Measurements from ENCODE around the gene DCK. TPM values are rescaled to one million over a fixed set of nuclear protein-coding genes. Genes with fewer than 3 reads are reported as not detected.
A peak's percentile ranks its signal among the peaks of the same experiment; 100 is the strongest.
"Not testable (repeated sequence)": the region's sequence is repeated elsewhere in the genome, so short reads cannot be mapped to it uniquely, and the experiment has no call there.

Gene DCK
- total RNA-seq, 1 experiment from 2014 or later: 13.7 TPM

DNA sequence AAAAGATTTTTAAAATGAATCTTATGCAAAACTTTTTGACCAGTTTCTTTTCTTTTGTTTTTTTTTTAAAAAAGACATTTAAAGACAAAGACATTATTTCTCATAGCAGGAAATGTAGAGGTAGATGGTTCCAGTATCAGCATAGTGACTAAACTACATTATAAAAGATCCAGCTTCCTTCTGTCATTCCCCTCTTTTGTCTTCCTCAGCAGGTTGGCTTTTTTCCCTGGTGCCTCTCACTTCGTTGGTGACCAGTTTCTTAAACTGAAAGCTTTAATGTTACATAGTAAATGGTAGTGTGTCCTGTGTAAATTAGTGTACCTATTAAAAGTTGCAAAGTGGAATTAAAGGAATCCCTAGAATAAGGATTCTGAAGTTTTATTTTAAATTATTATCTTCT is 36.1 kb downstream of the DCK start:
- no peak overlapping the region for H3K56ac ChIP-seq (ENCODE audit: insufficient read length, low read depth, low read length)
- no peak overlapping the region for H2BK20ac ChIP-seq (ENCODE audit: low read depth, low read length, poor library complexity, severe bottlenecking)
- H3K4ac ChIP-seq (ENCODE audit: low read depth, low read length): no peak overlapping the region
- H2BK120ac ChIP-seq (ENCODE audit: low read depth, low read length, poor library complexity, severe bottlenecking): no peak overlapping the region
- H3K9me3 ChIP-seq (ENCODE audit: control insufficient read depth, low read depth, low read length): no peaks in the 10 kb centered on the region
- no peaks in the 10 kb centered on the region for H3K27me3 ChIP-seq (ENCODE audit: insufficient read depth, low read length)
- no peak overlapping the region for H3K18ac ChIP-seq (ENCODE audit: insufficient read length, low read depth, low read length)
- H2AFZ ChIP-seq (ENCODE audit: low read length): no peak overlapping the region
- no CpG with 5 or more reads among the region's 1 CpG for WGBS (ENCODE audit: extremely low coverage, insufficient read length, low lambda C conversion rate)
- Mint-ChIP-seq H3K9me3 (no peaks in the 10 kb centered on the region), H3K27ac (no peak overlapping the region; a peak in 1 of 7 replicates), H3K4me3 (no peak overlapping the region), H3K36me3 (ENCODE audit: insufficient read depth in 1 of 3, low read depth in 3 of 3) (peaks cover 23 to 33% (median 28%) of the 10 kb centered on the region in 3 experiments), H3K4me1 (peaks cover 11 to 12% of the 10 kb centered on the region in 2 experiments), H3K27me3 (ENCODE audit: low read depth) (no peaks in the 10 kb centered on the region)
- H4K20me1 ChIP-seq (ENCODE audit: control insufficient read depth, insufficient read depth, insufficient read length): no peaks in the 10 kb centered on the region
- no peaks in the 10 kb centered on the region for H3K79me2 ChIP-seq (ENCODE audit: insufficient read depth, low read length)
- H3K4me1 ChIP-seq (ENCODE audit: insufficient read depth, low read length): no peaks in the 10 kb centered on the region
- no peak overlapping the region for H2BK15ac ChIP-seq (ENCODE audit: low read depth, low read length)
- no peak overlapping the region for H3K27ac ChIP-seq (ENCODE audit: insufficient read length, low read depth, low read length)
- H3K23ac ChIP-seq (ENCODE audit: insufficient read length, low read depth, low read length): no peak overlapping the region
- H3K14ac ChIP-seq (ENCODE audit: insufficient read depth, low read length): no peak overlapping the region
- H4K8ac ChIP-seq (replicated peaks; ENCODE audit: insufficient read length, low read depth, low read length): no peak overlapping the region
- no peak overlapping the region for H4K5ac ChIP-seq (ENCODE audit: insufficient read length, low read depth, low read length)
- no peaks in the 10 kb centered on the region for H3K23me2 ChIP-seq (ENCODE audit: insufficient read length, low read depth, low read length, poor library complexity, severe bottlenecking)
- TF ChIP-seq, protein P1, sequence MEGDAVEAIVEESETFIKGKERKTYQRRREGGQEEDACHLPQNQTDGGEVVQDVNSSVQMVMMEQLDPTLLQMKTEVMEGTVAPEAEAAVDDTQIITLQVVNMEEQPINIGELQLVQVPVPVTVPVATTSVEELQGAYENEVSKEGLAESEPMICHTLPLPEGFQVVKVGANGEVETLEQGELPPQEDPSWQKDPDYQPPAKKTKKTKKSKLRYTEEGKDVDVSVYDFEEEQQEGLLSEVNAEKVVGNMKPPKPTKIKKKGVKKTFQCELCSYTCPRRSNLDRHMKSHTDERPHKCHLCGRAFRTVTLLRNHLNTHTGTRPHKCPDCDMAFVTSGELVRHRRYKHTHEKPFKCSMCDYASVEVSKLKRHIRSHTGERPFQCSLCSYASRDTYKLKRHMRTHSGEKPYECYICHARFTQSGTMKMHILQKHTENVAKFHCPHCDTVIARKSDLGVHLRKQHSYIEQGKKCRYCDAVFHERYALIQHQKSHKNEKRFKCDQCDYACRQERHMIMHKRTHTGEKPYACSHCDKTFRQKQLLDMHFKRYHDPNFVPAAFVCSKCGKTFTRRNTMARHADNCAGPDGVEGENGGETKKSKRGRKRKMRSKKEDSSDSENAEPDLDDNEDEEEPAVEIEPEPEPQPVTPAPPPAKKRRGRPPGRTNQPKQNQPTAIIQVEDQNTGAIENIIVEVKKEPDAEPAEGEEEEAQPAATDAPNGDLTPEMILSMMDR (conservative IDR thresholded peaks at IDR 0.05): no peak
- H2BK12ac ChIP-seq (ENCODE audit: insufficient read length, low read depth, low read length): no peak overlapping the region
- no peak overlapping the region for H2AK5ac ChIP-seq (ENCODE audit: insufficient read length, low read length)
- H2BK5ac ChIP-seq (ENCODE audit: insufficient read length, low read length): no peak overlapping the region
- no peak overlapping the region for H4K91ac ChIP-seq (ENCODE audit: insufficient read length, low read depth, low read length)
- no peak overlapping the region for H3K9ac ChIP-seq (ENCODE audit: extremely low read depth, insufficient read length, low read length)
- H3K4me2 ChIP-seq (ENCODE audit: insufficient read depth, insufficient read length, low read length): peak overlapping the region; percentile 12
- H3K79me1 ChIP-seq (ENCODE audit: insufficient read depth, low read depth, low read length, poor library complexity, severe bottlenecking): no peaks in the 10 kb centered on the region
- no peak for DNase-seq
- no peak overlapping the region for H3T11ph ChIP-seq (ENCODE audit: low read length)

DNA sequence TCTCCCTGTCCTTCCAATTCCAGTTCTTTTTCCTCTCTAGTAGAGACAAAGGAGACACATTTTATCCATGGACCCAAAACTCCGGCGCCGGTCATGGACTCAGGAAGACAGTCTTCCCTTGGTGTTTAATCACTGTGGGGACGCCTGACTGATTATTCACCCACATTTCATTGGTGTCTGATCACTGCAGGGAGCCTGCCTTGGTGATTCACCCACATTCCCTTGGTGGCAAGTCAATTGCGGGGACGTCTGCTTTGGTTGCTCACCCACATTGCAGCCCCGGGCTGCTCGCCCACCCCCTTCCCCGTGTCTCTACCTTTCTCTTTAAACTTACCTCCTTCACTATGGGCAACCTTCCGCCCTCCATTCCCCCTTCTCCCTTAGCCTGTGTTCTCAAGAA is 38.7 kb downstream of the DCK start:
- H3K4me3 Mint-ChIP-seq; H4K5ac ChIP-seq (ENCODE audit: insufficient read length, low read depth, low read length); H3K79me1 ChIP-seq (ENCODE audit: insufficient read depth, low read depth, low read length, poor library complexity, severe bottlenecking); H3T11ph ChIP-seq (ENCODE audit: low read length); H3K9ac ChIP-seq (ENCODE audit: extremely low read depth, insufficient read length, low read length); H2AFZ ChIP-seq (ENCODE audit: low read length); H3K4ac ChIP-seq (ENCODE audit: low read depth, low read length); H3K9me3 ChIP-seq (ENCODE audit: control insufficient read depth, low read depth, low read length); H2AK5ac ChIP-seq (ENCODE audit: insufficient read length, low read length); H3K27me3 Mint-ChIP-seq (ENCODE audit: low read depth); H2BK15ac ChIP-seq (ENCODE audit: low read depth, low read length); H2BK12ac ChIP-seq (ENCODE audit: insufficient read length, low read depth, low read length); H3K27me3 ChIP-seq (ENCODE audit: insufficient read depth, low read length); H3K27ac ChIP-seq (ENCODE audit: insufficient read length, low read depth, low read length); H4K91ac ChIP-seq (ENCODE audit: insufficient read length, low read depth, low read length); H2BK20ac ChIP-seq (ENCODE audit: low read depth, low read length, poor library complexity, severe bottlenecking); H4K20me1 ChIP-seq (ENCODE audit: control insufficient read depth, insufficient read depth, insufficient read length); H4K8ac ChIP-seq (replicated peaks; ENCODE audit: insufficient read length, low read depth, low read length); H3K14ac ChIP-seq (ENCODE audit: insufficient read depth, low read length); DNase-seq; H3K18ac ChIP-seq (ENCODE audit: insufficient read length, low read depth, low read length); H3K9me3 Mint-ChIP-seq; H3K56ac ChIP-seq (ENCODE audit: insufficient read length, low read depth, low read length); H3K4me1 ChIP-seq (ENCODE audit: insufficient read depth, low read length); H2BK5ac ChIP-seq (ENCODE audit: insufficient read length, low read length); H3K23ac ChIP-seq (ENCODE audit: insufficient read length, low read depth, low read length); H3K79me2 ChIP-seq (ENCODE audit: insufficient read depth, low read length); H3K4me2 ChIP-seq (ENCODE audit: insufficient read depth, insufficient read length, low read length); H2BK120ac ChIP-seq (ENCODE audit: low read depth, low read length, poor library complexity, severe bottlenecking); H3K23me2 ChIP-seq (ENCODE audit: insufficient read length, low read depth, low read length, poor library complexity, severe bottlenecking): not testable (repeated sequence)
- Mint-ChIP-seq H3K4me1 (peaks cover 11 to 12% of the 10 kb centered on the region in 2 experiments), H3K27ac (peak overlapping the region in 1 of 3 experiments; percentile 87; a peak in 2 of 7 replicates), H3K36me3 (ENCODE audit: insufficient read depth in 1 of 3, low read depth in 3 of 3) (peaks cover 19 to 31% (median 21%) of the 10 kb centered on the region in 3 experiments)
- WGBS (ENCODE audit: extremely low coverage, insufficient read length, low lambda C conversion rate): no CpG with 5 or more reads among the region's 10 CpGs

All from H9 (cell line).